Measurements from ENCODE around the gene MAB21L4.

- no peak for TF ChIP-seq CTCF (IDR thresholded peaks at IDR 0.05)
- no peak for TF ChIP-seq POLR2A (IDR thresholded peaks at IDR 0.05)
These were observed 15.8 kb upstream of the MAB21L4 start for GRCh38 chr2:240911641-240912265.
